SK-N-SH (cell line): ENCODE measurements around the gene ZNF282.

Source experiments
- CTCF ChIP-seq: fragments of 200-600 bp; sonication (generic); IDR thresholded peaks from 2 replicates; pipeline ENCODE4 v1.6.1; 2017; ENCODE audit warnings: antibody characterized with exemption, mild to moderate bottlenecking, moderate library complexity
- EP300 ChIP-seq, 2 experiments: IDR thresholded peaks; 2 replicates each; pipeline versions ENCODE4 v1.4.0 to v1.6.1; 2012; ENCODE audit warnings: borderline replicate concordance in 1 of 2, low read depth in 1 of 2, low read length in 1 of 2
- GATA2 ChIP-seq: sonication (generic); formaldehyde crosslinking; IDR thresholded peaks from 2 replicates; pipeline ENCODE4 v1.5.0; 2020; ENCODE audit warnings: mild to moderate bottlenecking, missing genetic modification reagents
- JUND ChIP-seq: IDR thresholded peaks from 2 replicates; pipeline ENCODE4 v1.4.0; 2012
- NRF1 ChIP-seq: IDR thresholded peaks from 2 replicates; pipeline ENCODE4 v1.6.1; 2012; ENCODE audit warnings: low read depth, mild to moderate bottlenecking, low read length
- PBX3 ChIP-seq: IDR thresholded peaks from 2 replicates; pipeline ENCODE4; 2012
- SMC3 ChIP-seq: IDR thresholded peaks from 2 replicates; pipeline ENCODE4 v1.6.1; 2012; ENCODE audit warnings: low read depth, low read length, improper control_type of control experiment

DNA sequence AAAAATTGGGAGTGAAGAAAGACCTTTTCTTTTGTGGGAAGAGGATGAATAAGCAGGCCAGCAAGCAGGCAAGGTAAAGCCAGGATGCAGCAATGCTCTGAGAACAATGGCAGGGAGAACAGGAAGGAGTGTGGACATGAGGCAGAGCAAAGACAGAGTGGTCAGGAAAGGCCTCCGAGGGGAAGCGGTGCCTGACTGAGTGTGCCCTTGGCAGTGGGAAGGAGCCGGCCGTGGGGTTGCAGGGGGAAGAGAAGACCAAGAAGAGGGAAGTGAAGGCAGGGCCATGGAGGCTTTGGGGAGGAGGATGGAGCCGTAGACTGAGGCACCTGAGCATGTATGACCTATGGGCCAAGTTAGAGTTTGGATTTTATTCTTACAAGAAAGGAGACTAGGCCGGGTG lies 22.2 kb downstream of the ZNF282 start:
- no peak for TF ChIP-seq CTCF
- no peak for TF ChIP-seq PBX3
- TF ChIP-seq SMC3: no peak
- TF ChIP-seq NRF1: no peak
- TF ChIP-seq EP300 (IDR thresholded peaks at IDR 0.05; ENCODE audit: borderline replicate concordance in 1 of 2, low read depth in 1 of 2, low read length in 1 of 2): no peak
- no peak for TF ChIP-seq GATA2
- no peak for TF ChIP-seq JUND
